ENCODE measurements around the gene PLA2G6. TPM values are rescaled to one million over a fixed set of nuclear protein-coding genes. Genes with fewer than 3 reads are reported as not detected.

The PLA2G6 gene
- total RNA-seq, 2 donors from 2014 or later: 61.5 to 138 TPM

GRCh38 chr22:38228873-38229740 lies 47.5 kb upstream of the PLA2G6 start:
- DNase-seq (ENCODE audit: low spot score): peak; percentile 76
- no peak for TF ChIP-seq POLR2A (IDR thresholded peaks at IDR 0.05)
- TF ChIP-seq, protein P1, sequence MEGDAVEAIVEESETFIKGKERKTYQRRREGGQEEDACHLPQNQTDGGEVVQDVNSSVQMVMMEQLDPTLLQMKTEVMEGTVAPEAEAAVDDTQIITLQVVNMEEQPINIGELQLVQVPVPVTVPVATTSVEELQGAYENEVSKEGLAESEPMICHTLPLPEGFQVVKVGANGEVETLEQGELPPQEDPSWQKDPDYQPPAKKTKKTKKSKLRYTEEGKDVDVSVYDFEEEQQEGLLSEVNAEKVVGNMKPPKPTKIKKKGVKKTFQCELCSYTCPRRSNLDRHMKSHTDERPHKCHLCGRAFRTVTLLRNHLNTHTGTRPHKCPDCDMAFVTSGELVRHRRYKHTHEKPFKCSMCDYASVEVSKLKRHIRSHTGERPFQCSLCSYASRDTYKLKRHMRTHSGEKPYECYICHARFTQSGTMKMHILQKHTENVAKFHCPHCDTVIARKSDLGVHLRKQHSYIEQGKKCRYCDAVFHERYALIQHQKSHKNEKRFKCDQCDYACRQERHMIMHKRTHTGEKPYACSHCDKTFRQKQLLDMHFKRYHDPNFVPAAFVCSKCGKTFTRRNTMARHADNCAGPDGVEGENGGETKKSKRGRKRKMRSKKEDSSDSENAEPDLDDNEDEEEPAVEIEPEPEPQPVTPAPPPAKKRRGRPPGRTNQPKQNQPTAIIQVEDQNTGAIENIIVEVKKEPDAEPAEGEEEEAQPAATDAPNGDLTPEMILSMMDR (IDR thresholded peaks at IDR 0.05): peak in 1 of 4 experiments; percentile 6
- peak; percentile 83 for TF ChIP-seq POLR2AphosphoS5 (IDR thresholded peaks at IDR 0.05)
- intact Hi-C loops (cut with DNase I): loop anchor here (10.0 kb wide), 1 partner anchor 114 kb away; the partner anchor contains the start of gene BAIAP2L2
- H3K27me3 ChIP-seq (replicated peaks; ENCODE audit: insufficient read depth): no peaks in the 10 kb centered on the region
- WGBS: 66% methylated on average over 13 of the region's 14 CpGs
- H3K36me3 ChIP-seq: peaks cover 0 to 11% of the 10 kb centered on the region in 2 donors
- no peak overlapping the region for H3K4me3 ChIP-seq
- H3K27ac ChIP-seq: peak overlapping the region; percentile 85 to 90
- H3K9me3 ChIP-seq: no peaks in the 10 kb centered on the region
- H3K4me1 ChIP-seq (replicated peaks): peaks cover 12% of the 10 kb centered on the region

DNA sequence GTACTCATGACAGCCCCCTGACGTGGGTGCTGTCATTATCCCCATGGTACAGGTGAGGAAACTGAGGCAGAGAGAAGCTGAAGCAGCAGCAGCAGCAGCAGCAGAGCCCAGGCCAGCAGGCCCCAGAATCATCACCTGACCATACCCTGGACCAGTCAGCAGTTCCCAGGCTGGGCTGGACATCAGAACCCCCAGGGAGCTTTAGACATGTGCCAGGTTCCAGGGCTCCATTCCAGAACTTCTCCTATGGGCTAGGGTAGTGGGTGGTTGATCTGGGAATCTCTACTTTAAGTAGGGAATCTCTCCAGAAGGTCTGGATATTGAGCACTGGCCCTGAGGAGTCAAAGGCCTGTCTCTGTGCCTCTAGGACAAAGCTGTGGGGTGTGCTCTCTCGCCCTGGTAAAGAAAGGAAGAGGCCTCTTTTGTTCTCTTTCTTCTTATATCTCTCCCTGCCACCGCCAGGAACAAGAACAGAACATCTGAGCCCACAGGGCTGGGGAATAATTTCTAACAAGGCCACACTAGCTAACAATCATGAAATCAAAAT lies 46.8 kb upstream of the PLA2G6 start:
- WGBS: 44% methylated on average over 3 of the region's 3 CpGs
- no peak for DNase-seq (ENCODE audit: low spot score)
- Histone ChIP-seq H3K36me3 (peaks cover 0 to 11% of the 10 kb centered on the region in 2 donors), H3K27me3 (replicated peaks; ENCODE audit: insufficient read depth) (no peaks in the 10 kb centered on the region), H3K4me3 (no peak overlapping the region), H3K9me3 (no peaks in the 10 kb centered on the region), H3K27ac (peak overlapping the region; percentile 85 to 90), H3K4me1 (replicated peaks) (peaks cover 12% of the 10 kb centered on the region)
- intact Hi-C loops (cut with DNase I): loop anchor here (10.0 kb wide), 1 partner anchor 114 kb away; the partner anchor contains the start of gene BAIAP2L2
- TF ChIP-seq POLR2A (IDR thresholded peaks at IDR 0.05): no peak
- no peak for TF ChIP-seq POLR2AphosphoS5 (IDR thresholded peaks at IDR 0.05)

DNA sequence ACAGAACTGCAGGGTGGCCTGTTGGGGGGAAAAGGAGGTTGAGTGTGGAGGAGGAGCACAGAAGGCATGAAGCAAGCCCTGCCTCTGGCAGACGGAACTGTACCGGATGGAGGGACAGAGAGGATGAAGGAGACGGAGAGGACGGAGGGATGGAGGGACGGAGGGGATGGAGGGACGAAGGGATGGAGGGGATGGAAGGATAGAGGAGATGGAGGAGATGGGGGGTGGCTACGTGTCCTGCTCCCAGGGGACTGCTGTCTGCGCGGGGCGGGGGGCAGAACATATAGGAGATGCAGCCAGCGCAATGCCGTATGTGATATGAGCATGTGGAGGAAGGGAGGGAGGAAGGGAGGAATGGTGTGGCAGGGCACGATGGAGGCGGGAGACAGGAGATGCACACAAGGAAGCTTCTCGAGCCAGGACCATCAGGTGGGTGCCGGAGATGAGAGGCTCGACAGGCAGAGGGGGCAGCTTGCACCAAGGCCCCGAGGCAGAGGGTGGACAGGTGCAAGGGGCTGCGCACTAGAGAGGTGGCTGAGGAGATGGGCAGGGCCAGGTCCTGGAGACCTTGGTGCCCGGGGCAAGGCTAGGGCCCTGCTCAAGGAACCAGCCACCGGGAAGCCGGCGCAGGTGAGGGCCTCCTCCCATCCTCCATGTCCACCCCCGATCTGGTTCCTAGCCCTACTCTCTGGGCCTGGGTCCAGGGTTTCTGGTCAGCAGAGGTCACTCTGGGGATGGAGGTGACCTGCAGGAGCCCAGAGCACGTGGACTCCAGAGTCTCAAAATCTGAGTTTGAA lies 45.4 kb upstream of the PLA2G6 start:
- intact Hi-C loops (cut with DNase I): loop anchor here (10.0 kb wide), 1 partner anchor 112 kb away; the partner anchor contains the start of gene BAIAP2L2
- peaks cover 0 to 11% of the 10 kb centered on the region in 2 donors for H3K36me3 ChIP-seq
- peaks cover 12% of the 10 kb centered on the region for H3K4me1 ChIP-seq (replicated peaks)
- H3K4me3 ChIP-seq: no peak overlapping the region
- 93% methylated on average over 25 of the region's 25 CpGs for WGBS
- H3K9me3 ChIP-seq: no peaks in the 10 kb centered on the region
- no peak for DNase-seq (ENCODE audit: low spot score)
- H3K27ac ChIP-seq: peak overlapping the region in 1 of 2 donors; percentile 85
- H3K27me3 ChIP-seq (replicated peaks; ENCODE audit: insufficient read depth): no peaks in the 10 kb centered on the region
- TF ChIP-seq, protein P1 (IDR thresholded peaks at IDR 0.05): no peak
- TF ChIP-seq POLR2AphosphoS5 (IDR thresholded peaks at IDR 0.05): no peak
- TF ChIP-seq POLR2A (IDR thresholded peaks at IDR 0.05): no peak

DNA sequence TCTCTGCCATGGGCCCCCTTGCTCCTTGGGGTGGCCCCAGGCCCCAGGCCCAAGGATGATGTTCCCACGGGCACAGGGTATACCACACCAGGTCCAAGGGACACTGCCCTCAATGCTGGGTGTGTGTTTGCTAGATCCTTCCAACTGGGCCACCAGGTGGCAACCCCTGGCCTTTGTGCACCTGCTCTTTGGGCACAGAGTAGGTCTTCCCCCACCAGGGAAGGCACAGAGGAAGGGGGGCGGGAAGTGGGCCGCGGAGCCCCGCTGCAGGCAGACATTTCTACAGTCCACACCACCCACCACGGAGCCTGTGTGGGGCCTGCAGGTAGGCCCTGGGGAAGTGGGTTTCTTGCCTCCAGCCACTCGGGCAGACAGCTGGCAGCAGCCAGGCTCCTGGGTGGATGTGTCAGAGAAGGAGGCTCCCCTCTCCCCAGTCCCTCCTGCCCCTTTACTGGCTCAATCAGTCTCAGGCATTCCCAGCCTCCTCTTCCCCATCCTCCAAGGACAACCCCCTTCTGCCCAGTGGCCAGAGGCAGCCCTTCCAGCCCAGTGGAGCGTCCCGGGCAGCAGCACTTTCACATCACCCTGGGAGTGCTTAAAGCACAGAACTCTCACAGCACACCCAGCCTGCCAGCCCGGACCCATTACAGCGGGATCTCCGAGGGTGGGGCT lies 41.8 kb upstream of the PLA2G6 start:
- Histone ChIP-seq H3K36me3 (peaks cover 0 to 11% of the 10 kb centered on the region in 2 donors), H3K27ac (peak overlapping the region; percentile 23 to 59), H3K27me3 (replicated peaks; ENCODE audit: insufficient read depth) (no peaks in the 10 kb centered on the region), H3K4me3 (no peak overlapping the region), H3K9me3 (no peaks in the 10 kb centered on the region), H3K4me1 (replicated peaks) (peaks cover 4% of the 10 kb centered on the region)
- TF ChIP-seq, protein P1 (IDR thresholded peaks at IDR 0.05): peak in 1 of 4 experiments; percentile 21
- TF ChIP-seq POLR2A (IDR thresholded peaks at IDR 0.05): no peak
- no peak for TF ChIP-seq POLR2AphosphoS5 (IDR thresholded peaks at IDR 0.05)
- intact Hi-C loops (cut with DNase I): loop anchor here (10.0 kb wide), 1 partner anchor 109 kb away; the partner anchor contains the start of gene BAIAP2L2
- DNase-seq (ENCODE audit: low spot score): no peak
- 83% methylated on average over 12 of the region's 12 CpGs for WGBS

Measured in prostate gland (tissue), 2 donors.